ENCODE results near the gene OTOP3. TPM values are rescaled to one million over a fixed set of nuclear protein-coding genes. Genes with fewer than 3 reads are reported as not detected.

The OTOP3 gene, protein sequence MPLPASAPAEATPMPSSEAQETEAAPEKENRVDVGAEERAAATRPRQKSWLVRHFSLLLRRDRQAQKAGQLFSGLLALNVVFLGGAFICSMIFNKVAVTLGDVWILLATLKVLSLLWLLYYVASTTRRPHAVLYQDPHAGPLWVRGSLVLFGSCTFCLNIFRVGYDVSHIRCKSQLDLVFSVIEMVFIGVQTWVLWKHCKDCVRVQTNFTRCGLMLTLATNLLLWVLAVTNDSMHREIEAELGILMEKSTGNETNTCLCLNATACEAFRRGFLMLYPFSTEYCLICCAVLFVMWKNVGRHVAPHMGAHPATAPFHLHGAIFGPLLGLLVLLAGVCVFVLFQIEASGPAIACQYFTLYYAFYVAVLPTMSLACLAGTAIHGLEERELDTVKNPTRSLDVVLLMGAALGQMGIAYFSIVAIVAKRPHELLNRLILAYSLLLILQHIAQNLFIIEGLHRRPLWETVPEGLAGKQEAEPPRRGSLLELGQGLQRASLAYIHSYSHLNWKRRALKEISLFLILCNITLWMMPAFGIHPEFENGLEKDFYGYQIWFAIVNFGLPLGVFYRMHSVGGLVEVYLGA
- not detected in 2 replicates for total RNA-seq
- not detected in 2 replicates for polyA plus RNA-seq

DNA sequence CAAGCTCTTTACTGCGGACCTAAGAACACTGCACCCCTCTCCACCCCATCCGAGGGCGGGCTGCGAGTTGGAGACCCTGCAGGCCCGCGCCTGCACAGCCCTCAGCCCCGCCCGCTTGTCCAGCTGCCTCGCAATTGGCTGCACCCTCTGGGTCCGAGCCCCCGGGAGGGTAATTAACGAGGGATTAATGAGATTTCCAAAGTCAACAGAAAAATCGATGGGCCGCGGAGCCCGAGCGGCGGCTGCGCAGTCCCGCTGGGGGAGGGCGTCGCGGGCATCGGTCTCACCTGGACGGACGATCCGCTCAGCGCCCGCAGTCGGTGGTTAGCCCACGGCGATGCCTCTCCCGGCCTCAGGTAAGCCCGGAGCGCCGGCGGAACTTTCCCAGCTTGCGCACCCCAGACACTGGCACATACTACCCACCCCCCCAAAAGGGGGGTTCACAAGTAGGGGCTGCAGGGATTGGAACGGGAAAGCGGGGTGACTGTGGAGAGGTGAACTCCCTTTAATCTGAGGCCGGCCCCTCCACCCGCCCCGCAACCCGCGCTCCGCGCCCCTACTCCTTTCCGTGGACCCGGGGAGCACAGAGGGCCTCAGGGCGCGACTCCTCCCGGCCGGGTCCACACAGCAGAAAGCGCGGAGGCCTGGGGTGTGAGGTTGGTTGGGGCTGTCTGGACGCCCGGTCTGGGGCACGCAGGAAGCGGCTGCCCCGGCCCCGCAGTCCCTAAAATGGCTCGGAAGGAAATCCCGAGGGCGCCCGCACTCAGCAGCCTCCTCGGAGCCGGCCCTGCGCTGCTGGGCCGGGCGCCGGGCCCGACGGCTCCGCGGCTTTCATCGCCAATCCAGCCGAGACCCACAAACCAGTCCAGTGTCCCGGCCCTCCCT lies at the start of gene OTOP3:
Gene OTOP3 (plus strand): TSS at position 314 of the 885 bp plus-strand sequence. CDS start 24 bp downstream, at position 338.
- Histone ChIP-seq H3K4me3 (no peak within 1 kb of the TSS), H3K27ac (no peak within 1 kb of the TSS)
- DNase-seq (ENCODE audit: low read depth in 1 of 2, low spot score in 1 of 2): no peak

DNA sequence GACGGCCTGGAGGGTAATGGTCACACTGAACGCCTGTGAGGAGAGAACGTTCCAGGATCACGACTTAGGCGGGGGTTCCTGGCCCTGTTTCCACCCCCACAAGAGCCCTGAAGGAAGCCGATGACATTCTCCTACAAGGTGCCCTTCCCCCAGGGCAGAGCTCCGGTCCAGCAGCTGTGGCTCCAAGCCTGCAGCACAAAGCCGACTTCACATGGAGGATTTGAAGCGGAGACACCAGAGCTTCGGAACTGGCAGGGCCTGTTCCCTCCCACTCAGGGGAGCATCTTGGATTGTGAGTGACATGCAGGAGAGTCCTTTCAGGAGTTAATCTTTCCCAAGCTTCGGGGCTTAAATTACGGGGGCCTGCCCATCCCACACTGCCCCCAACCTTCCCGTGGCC lies 47.2 kb upstream of the OTOP3 start:
- Histone ChIP-seq H3K27ac (no peak overlapping the region), H3K36me3 (no peaks in the 10 kb centered on the region), H3K4me1 (ENCODE audit: low read depth) (no peaks in the 10 kb centered on the region), H3K4me3 (no peak overlapping the region), H3K27me3 (peaks cover 11% of the 10 kb centered on the region), H3K9me3 (ENCODE audit: low read depth) (no peaks in the 10 kb centered on the region)
- no peak for DNase-seq (ENCODE audit: low read depth in 1 of 2, low spot score in 1 of 2)
- TF ChIP-seq, protein P1, sequence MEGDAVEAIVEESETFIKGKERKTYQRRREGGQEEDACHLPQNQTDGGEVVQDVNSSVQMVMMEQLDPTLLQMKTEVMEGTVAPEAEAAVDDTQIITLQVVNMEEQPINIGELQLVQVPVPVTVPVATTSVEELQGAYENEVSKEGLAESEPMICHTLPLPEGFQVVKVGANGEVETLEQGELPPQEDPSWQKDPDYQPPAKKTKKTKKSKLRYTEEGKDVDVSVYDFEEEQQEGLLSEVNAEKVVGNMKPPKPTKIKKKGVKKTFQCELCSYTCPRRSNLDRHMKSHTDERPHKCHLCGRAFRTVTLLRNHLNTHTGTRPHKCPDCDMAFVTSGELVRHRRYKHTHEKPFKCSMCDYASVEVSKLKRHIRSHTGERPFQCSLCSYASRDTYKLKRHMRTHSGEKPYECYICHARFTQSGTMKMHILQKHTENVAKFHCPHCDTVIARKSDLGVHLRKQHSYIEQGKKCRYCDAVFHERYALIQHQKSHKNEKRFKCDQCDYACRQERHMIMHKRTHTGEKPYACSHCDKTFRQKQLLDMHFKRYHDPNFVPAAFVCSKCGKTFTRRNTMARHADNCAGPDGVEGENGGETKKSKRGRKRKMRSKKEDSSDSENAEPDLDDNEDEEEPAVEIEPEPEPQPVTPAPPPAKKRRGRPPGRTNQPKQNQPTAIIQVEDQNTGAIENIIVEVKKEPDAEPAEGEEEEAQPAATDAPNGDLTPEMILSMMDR (IDR thresholded peaks at IDR 0.05; ENCODE audit: low read depth, low read length): no peak

More for the DNA sequence above, at the start of gene OTOP3:
- Histone ChIP-seq H3K27me3 (peaks cover 91% of the 10 kb centered on the region), H3K4me1 (ENCODE audit: low read depth) (no peaks in the 10 kb centered on the region), H3K9me3 (ENCODE audit: low read depth) (no peaks in the 10 kb centered on the region), H3K36me3 (no peaks in the 10 kb centered on the region)
- TF ChIP-seq, protein P1 (IDR thresholded peaks at IDR 0.05; ENCODE audit: low read depth, low read length): no peak

DNA sequence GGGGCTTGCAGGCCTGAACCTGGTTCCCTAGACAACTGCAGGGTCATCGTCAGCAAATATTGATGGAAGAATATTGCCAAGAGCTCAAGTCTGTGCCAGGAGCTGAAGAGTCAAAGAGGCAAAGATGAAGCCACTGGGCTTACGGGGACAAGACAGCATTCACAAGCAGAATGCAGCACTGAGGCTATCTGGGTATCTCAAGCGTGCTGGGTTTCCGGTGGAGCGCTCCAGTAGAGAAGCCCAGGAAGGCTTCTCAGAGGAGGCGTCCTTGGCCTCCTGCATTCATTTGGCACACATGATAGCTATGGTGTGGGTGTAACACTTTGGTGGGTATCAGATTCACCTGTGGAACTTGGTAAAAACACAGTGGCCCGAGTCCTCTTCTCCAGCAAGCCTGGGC lies 45.1 kb upstream of the OTOP3 start:
- H3K36me3 ChIP-seq: no peaks in the 10 kb centered on the region
- DNase-seq (ENCODE audit: low read depth in 1 of 2, low spot score in 1 of 2): no peak
- peaks cover 25% of the 10 kb centered on the region for H3K27me3 ChIP-seq
- no peak overlapping the region for H3K4me3 ChIP-seq
- H3K4me1 ChIP-seq (ENCODE audit: low read depth): no peaks in the 10 kb centered on the region
- TF ChIP-seq, protein P1 (IDR thresholded peaks at IDR 0.05; ENCODE audit: low read depth, low read length): no peak
- H3K9me3 ChIP-seq (ENCODE audit: low read depth): no peaks in the 10 kb centered on the region
- H3K27ac ChIP-seq: no peak overlapping the region

DNA sequence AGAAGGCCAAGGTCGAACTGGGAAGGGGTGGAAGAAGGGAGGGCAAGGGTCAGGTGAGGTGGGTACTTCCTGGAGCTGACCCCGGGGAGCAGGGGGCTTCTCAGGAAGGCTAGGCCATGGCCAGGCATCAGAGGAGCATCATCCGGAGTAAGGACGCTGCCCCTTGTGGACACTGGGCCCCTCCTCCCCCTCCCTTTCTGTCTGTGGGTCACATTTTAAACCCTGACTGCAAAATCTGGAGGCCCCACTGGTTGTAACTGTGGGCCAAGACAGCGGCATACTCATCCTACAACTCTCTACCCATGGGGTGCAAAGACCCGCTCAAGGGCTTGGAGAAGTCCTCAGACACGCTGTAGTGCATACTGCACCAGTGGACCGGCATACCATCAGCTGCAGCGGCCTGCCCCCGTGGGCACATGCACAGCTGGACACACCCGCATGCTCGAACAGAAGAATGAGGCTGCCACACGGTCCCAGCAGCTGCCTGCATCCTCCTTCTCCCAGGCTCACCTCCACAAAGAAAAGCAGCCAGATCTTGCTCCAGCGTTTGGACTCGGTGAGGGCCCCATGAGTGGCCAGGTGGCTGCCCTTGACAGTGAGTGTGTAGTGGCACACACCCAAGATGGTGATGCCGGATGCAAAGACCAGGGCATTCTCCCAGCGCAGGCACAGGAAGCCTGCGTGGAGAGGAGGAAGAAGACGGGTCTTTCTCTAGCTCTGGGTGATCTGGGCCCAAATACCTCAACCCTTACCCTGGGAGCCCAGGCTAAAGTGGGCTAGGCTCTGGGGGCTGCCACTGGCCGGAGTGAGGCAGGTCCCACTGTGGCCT lies 43.5 kb upstream of the OTOP3 start:
- Histone ChIP-seq H3K9me3 (ENCODE audit: low read depth) (no peaks in the 10 kb centered on the region), H3K36me3 (no peaks in the 10 kb centered on the region), H3K4me3 (no peak overlapping the region), H3K4me1 (ENCODE audit: low read depth) (no peaks in the 10 kb centered on the region), H3K27me3 (peaks cover 37% of the 10 kb centered on the region), H3K27ac (no peak overlapping the region)
- TF ChIP-seq, protein P1 (IDR thresholded peaks at IDR 0.05; ENCODE audit: low read depth, low read length): no peak
- DNase-seq (ENCODE audit: low read depth in 1 of 2, low spot score in 1 of 2): no peak
